Loucy (cell line): ENCODE data around the gene STK33.

ENCODE experiments used
- H2AFZ ChIP-seq: fragments of 200-600 bp; sonication (generic); 2 replicates; pipeline ENCODE4 v1.6.0; 2016; ENCODE audit warnings: antibody characterized with exemption, mild to moderate bottlenecking, low read length, moderate library complexity
- H3F3A ChIP-seq: fragments of 200-600 bp; 2 replicates; pipeline ENCODE4 v1.6.0; 2016; ENCODE audit warnings: antibody characterized with exemption, low read depth, mild to moderate bottlenecking
- H3K27me3 ChIP-seq: fragments of 200-600 bp; sonication (generic); 2 replicates; pipeline ENCODE4 v1.6.1; 2014; ENCODE audit warnings: low read length, mild to moderate bottlenecking; ENCODE audit not compliant: insufficient read depth, poor library complexity, severe bottlenecking
- H3K36me3 ChIP-seq: fragments of 200-600 bp; sonication (generic); 2 replicates; pipeline ENCODE4 v1.6.1; 2016; ENCODE audit warnings: low read length; ENCODE audit not compliant: insufficient read depth
- H3K4me1 ChIP-seq: fragments of 200-600 bp; sonication (generic); 2 replicates; pipeline ENCODE4 v1.5.1; 2014; ENCODE audit warnings: low read length, mild to moderate bottlenecking; ENCODE audit not compliant: insufficient read depth, poor library complexity, severe bottlenecking
- H3K4me2 ChIP-seq: fragments of 200-600 bp; sonication (generic); 2 replicates; pipeline ENCODE4 v1.6.0; 2014; ENCODE audit warnings: antibody characterized with exemption, low read length, low read depth, mild to moderate bottlenecking; ENCODE audit not compliant: poor library complexity, severe bottlenecking
- H3K4me3 ChIP-seq: fragments of 200-600 bp; sonication (generic); 2 replicates; pipeline ENCODE4 v1.5.1; 2014; ENCODE audit warnings: low read length, mild to moderate bottlenecking, mixed read lengths; ENCODE audit not compliant: poor library complexity, severe bottlenecking
- H3K79me2 ChIP-seq: fragments of 200-600 bp; sonication (generic); 2 replicates; pipeline ENCODE4 v1.6.1; 2014; ENCODE audit warnings: low read length; ENCODE audit not compliant: insufficient read depth
- H3K9ac ChIP-seq: fragments of 200-600 bp; sonication (generic); 2 replicates; pipeline ENCODE4 v1.6.0; 2014; ENCODE audit warnings: mild to moderate bottlenecking, low read depth, low read length, moderate library complexity; ENCODE audit not compliant: poor library complexity, severe bottlenecking
- H3K9me2 ChIP-seq: fragments of 200-600 bp; sonication (generic); replicated peaks from 2 replicates; pipeline ENCODE4 v1.6.1; 2016; ENCODE audit warnings: low read depth, low read length, mixed read lengths
- H3K9me3 ChIP-seq: fragments of 200-600 bp; sonication (generic); 2 replicates; pipeline ENCODE4 v1.6.1; 2014; ENCODE audit warnings: mild to moderate bottlenecking, antibody characterized with exemption, low read length, low read depth; ENCODE audit not compliant: insufficient read depth
- H4K20me1 ChIP-seq: fragments of 200-600 bp; sonication (generic); 2 replicates; pipeline ENCODE4 v1.6.0; 2014; ENCODE audit warnings: antibody characterized with exemption, low read length, mild to moderate bottlenecking; ENCODE audit not compliant: insufficient read depth, poor library complexity, severe bottlenecking
- EZH2phosphoT487 ChIP-seq: fragments of 200-600 bp; IDR thresholded peaks from 2 replicates; pipeline ENCODE4 v1.6.1; 2018; ENCODE audit warnings: antibody characterized with exemption, mild to moderate bottlenecking, moderate library complexity, borderline replicate concordance
- TF ChIP-seq, protein P1 (sequence below): fragments of 200-600 bp; sonication (generic); conservative IDR thresholded peaks from 2 replicates; pipeline ENCODE4 v1.5.1; 2014; ENCODE audit warnings: mild to moderate bottlenecking, antibody characterized with exemption, low read length

The STK33 gene

DNA sequence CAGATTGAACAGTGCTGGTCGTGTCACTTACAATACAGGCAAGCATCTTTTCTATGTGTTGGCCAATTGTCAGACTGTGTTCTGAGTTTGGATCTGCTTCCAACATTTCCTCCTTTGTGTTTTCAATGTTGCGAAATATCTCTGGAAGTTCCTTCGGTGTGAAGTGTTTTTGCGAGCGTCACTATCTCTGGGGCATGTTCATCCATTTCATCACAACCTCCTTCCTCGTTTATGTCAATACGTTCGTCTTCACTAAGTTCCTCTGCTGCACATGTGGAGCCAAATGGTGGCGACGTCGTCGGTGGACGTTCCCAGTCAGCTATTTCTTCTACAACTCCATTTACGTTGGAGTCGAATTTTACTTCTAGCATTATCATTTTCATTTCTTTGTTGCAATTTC lies 230.1 kb downstream of the STK33 start:
- Histone ChIP-seq H3F3A (no peaks in the 10 kb centered on the region), H3K36me3 (no peaks in the 10 kb centered on the region), H3K27me3 (no peaks in the 10 kb centered on the region), H2AFZ (no peak overlapping the region), H3K9me3 (no peaks in the 10 kb centered on the region), H3K79me2 (no peaks in the 10 kb centered on the region), H3K9me2 (no peaks in the 10 kb centered on the region), H3K9ac (no peak overlapping the region), H4K20me1 (no peaks in the 10 kb centered on the region), H3K4me3 (no peak overlapping the region), H3K4me2 (no peak overlapping the region), H3K4me1 (no peaks in the 10 kb centered on the region)
- no peak for TF ChIP-seq EZH2phosphoT487
- TF ChIP-seq, protein P1, sequence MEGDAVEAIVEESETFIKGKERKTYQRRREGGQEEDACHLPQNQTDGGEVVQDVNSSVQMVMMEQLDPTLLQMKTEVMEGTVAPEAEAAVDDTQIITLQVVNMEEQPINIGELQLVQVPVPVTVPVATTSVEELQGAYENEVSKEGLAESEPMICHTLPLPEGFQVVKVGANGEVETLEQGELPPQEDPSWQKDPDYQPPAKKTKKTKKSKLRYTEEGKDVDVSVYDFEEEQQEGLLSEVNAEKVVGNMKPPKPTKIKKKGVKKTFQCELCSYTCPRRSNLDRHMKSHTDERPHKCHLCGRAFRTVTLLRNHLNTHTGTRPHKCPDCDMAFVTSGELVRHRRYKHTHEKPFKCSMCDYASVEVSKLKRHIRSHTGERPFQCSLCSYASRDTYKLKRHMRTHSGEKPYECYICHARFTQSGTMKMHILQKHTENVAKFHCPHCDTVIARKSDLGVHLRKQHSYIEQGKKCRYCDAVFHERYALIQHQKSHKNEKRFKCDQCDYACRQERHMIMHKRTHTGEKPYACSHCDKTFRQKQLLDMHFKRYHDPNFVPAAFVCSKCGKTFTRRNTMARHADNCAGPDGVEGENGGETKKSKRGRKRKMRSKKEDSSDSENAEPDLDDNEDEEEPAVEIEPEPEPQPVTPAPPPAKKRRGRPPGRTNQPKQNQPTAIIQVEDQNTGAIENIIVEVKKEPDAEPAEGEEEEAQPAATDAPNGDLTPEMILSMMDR, result no peak

DNA sequence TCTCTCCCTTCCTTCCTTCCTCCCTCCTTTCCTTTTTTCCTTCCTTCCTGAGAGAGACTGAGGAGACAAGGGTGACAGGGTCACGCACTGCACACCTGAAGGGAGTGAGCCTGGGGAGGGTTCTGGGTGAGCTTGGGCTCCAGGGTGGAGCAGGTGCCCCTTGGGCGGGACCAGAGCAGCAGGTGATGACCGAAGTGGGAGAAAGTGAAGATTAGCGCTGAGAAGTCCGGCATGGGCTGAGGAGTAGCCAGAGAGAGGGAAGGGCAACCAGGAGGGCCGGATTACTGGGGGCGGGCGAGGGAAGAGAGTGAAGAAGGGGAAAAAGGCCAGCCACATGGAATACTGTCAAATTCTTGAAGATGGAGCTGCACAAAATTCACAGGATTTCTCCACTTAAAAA lies 231.1 kb downstream of the STK33 start:
- Histone ChIP-seq H3K4me3 (no peak overlapping the region), H4K20me1 (no peaks in the 10 kb centered on the region), H3K4me2 (no peak overlapping the region), H3K9ac (no peak overlapping the region), H3K9me2 (no peaks in the 10 kb centered on the region), H3K79me2 (no peaks in the 10 kb centered on the region), H3K36me3 (no peaks in the 10 kb centered on the region), H3K9me3 (no peaks in the 10 kb centered on the region), H3F3A (no peaks in the 10 kb centered on the region), H3K4me1 (no peaks in the 10 kb centered on the region), H3K27me3 (no peaks in the 10 kb centered on the region), H2AFZ (no peak overlapping the region)
- no peak for TF ChIP-seq EZH2phosphoT487
- TF ChIP-seq, protein P1, result no peak

DNA sequence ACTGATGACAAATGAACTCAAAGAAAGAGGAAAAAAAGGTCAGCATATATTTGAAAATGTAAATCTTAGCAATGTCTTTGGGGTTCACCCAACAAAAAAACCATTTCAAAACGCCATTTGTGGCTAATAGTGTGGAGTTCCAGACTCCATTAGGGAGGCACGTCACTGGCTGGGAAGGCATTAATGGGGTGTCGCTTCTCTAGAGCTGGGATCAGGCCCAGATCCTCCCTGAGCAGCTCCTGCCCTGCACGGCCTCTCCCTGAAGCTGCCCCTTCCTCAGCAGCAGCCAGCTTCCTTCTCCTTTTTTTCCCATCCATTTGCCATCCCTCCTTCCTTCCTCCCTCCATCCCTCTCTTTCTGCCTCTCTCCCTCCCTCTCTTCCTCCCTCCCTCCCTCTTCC lies 231.5 kb downstream of the STK33 start:
- no peaks in the 10 kb centered on the region for H3K9me3 ChIP-seq
- no peaks in the 10 kb centered on the region for H3K36me3 ChIP-seq
- H3K4me2 ChIP-seq, result no peak overlapping the region
- no peaks in the 10 kb centered on the region for H3K9me2 ChIP-seq
- no peak overlapping the region for H3K4me3 ChIP-seq
- no peaks in the 10 kb centered on the region for H3F3A ChIP-seq
- no peak overlapping the region for H2AFZ ChIP-seq
- no peak overlapping the region for H3K9ac ChIP-seq
- TF ChIP-seq, protein P1, result no peak
- no peak for TF ChIP-seq EZH2phosphoT487
- H3K4me1 ChIP-seq, result no peaks in the 10 kb centered on the region
- H3K27me3 ChIP-seq, result no peaks in the 10 kb centered on the region
- no peaks in the 10 kb centered on the region for H4K20me1 ChIP-seq
- no peaks in the 10 kb centered on the region for H3K79me2 ChIP-seq
